GM19395 (cell line): ENCODE measurements around the gene ANKRD40.

ENCODE experiments used
- ATAC-seq: cut with Tn5 transposase; IDR thresholded peaks from one replicate; pipeline ENCODE4 v1.9.1; 2021; ENCODE audit warnings: mild to moderate bottlenecking, moderate library complexity; ENCODE audit not compliant: unreplicated experiment

ANKRD40 gene

GRCh38 chr17:50656509-50656908, 51.2 kb downstream of the ANKRD40 start:
- no peak for ATAC-seq

GRCh38 chr17:50653738-50654137, 54.0 kb downstream of the ANKRD40 start:
- no peak for ATAC-seq

GRCh38 chr17:50651661-50652060, 56.1 kb downstream of the ANKRD40 start:
- no peak for ATAC-seq

GRCh38 chr17:50649042-50649908, 58.4 kb downstream of the ANKRD40 start:
- ATAC-seq, result no peak

- ATAC-seq, result no peak
Observed at GRCh38 chr17:50647187-50647586, 60.5 kb downstream of the ANKRD40 start.

GRCh38 chr17:50645748-50646682, 61.7 kb downstream of the ANKRD40 start:
- no peak for ATAC-seq
